Measurements from ENCODE around the gene CNOT10. TPM values are rescaled to one million over a fixed set of nuclear protein-coding genes. Genes with fewer than 3 reads are reported as not detected.

The CNOT10 gene
- total and polyA plus RNA-seq, 4 donors: 14.1 to 57.5 (median 22.1) TPM

DNA sequence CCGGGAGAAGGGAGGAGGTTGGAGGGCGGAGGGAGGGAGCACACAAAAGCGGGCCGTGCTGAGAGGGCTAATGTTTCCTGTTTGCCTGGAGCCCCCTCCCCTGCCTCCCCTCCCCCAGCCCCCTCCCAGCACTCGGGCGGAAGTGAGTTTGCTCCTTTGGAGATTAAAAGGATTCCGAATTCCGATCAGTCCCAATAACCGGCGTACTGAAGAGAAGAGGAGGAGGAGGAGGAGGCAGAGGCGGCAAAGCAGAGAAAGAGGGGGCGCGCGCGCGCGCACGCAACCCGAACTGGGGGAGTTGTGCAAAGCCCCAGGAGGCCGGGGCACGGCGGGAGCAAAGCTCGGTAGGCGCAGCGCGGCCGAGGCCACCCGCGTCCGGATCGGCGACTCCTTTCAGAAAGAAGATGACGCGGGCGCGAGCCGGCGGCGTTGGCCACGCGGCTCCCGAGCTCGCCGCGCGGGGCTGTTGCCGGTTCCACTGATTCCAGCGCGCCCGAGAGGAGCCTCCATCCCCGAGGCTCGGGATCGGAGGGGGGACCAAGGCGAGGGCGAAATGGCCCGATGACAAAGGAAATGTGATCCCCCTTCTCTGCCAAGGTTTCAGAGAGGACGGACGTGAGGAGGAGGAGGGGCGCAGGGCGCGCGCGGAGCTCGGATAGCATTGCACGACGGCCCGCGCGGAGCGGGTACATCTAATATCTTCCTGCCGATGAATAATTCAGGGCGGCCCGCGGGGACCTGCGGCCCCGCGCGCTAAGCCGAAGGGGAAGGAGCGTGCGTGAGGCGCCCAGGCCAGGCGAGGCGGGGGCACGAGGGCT, 131.7 kb downstream of the CNOT10 start:
- peak overlapping the region; percentile 51 for H3K4me3 ChIP-seq
- H3K27me3 ChIP-seq (ENCODE audit: control insufficient read depth in 3 of 3, insufficient read depth in 3 of 3, low read length in 2 of 3): peaks cover 4 to 9% (median 9%) of the 10 kb centered on the region in 3 donors
- no peak for TF ChIP-seq CTCF (IDR thresholded peaks at IDR 0.05; ENCODE audit: control extremely low read depth, extremely low read depth)
- no peak for ATAC-seq (ENCODE audit: insufficient read depth, low FRiP score)
- peak overlapping the region in 1 of 2 donors; percentile 13 for H3K9ac ChIP-seq (ENCODE audit: insufficient read depth in 1 of 2, low read length in 2 of 2)
- H3K9me3 ChIP-seq (ENCODE audit: control insufficient read depth in 4 of 4, insufficient read depth in 3 of 4, low read length in 3 of 4): peaks cover 0 to 2% (median 0%) of the 10 kb centered on the region in 4 donors
- 0 to 1% methylated on average over 77 to 85 of the region's 85 CpGs for WGBS, 2 donors
- DNase-seq: peak; percentile 73 to 81 (median 78)
- peaks cover 0 to 27% (median 4%) of the 10 kb centered on the region in 5 donors for H3K4me1 ChIP-seq (ENCODE audit: control insufficient read depth in 5 of 5, insufficient read depth in 5 of 5, low read length in 5 of 5)
- no peaks in the 10 kb centered on the region for H3K36me3 ChIP-seq (ENCODE audit: control insufficient read depth in 4 of 4, insufficient read depth in 4 of 4, low read length in 4 of 4)
- peak overlapping the region in 1 of 2 donors; percentile 65 for H3K27ac ChIP-seq (ENCODE audit: low read depth in 1 of 2, low read length in 1 of 2)

DNA sequence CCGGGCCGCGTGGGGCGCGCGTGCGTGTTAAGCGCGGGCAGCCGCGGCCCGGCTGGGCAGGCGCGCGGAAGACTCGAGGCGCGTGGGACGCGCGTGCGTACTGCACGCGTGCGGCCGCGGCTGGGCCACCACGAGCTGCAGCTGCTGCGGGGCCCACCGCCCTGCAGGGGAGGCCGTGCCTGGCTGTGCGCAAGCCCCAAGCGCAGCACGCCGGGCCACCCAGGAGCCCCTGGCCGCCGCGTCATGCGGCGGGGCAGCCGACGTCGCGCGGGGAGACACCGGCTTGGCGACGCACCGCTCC, 132.2 kb downstream of the CNOT10 start:
- H3K4me3 ChIP-seq: peak overlapping the region; percentile 51
- peak in 2 of 3 donors; percentile 54 to 68 for DNase-seq
- peaks cover 0 to 31% (median 4%) of the 10 kb centered on the region in 5 donors for H3K4me1 ChIP-seq (ENCODE audit: control insufficient read depth in 5 of 5, insufficient read depth in 5 of 5, low read length in 5 of 5)
- H3K9me3 ChIP-seq (ENCODE audit: control insufficient read depth in 4 of 4, insufficient read depth in 3 of 4, low read length in 3 of 4): peaks cover 0 to 2% (median 0%) of the 10 kb centered on the region in 4 donors
- no peak overlapping the region for H3K9ac ChIP-seq (ENCODE audit: insufficient read depth in 1 of 2, low read length in 2 of 2)
- H3K27me3 ChIP-seq (ENCODE audit: control insufficient read depth in 3 of 3, insufficient read depth in 3 of 3, low read length in 2 of 3): peaks cover 4 to 9% (median 9%) of the 10 kb centered on the region in 3 donors
- no peaks in the 10 kb centered on the region for H3K36me3 ChIP-seq (ENCODE audit: control insufficient read depth in 4 of 4, insufficient read depth in 4 of 4, low read length in 4 of 4)
- peak; percentile 6 for ATAC-seq (ENCODE audit: insufficient read depth, low FRiP score)
- no peak overlapping the region for H3K27ac ChIP-seq (ENCODE audit: low read depth in 1 of 2, low read length in 1 of 2)
- 0 to 3% methylated on average over 31 to 49 of the region's 49 CpGs for WGBS, 2 donors
- TF ChIP-seq CTCF (IDR thresholded peaks at IDR 0.05; ENCODE audit: control extremely low read depth, extremely low read depth): no peak

DNA sequence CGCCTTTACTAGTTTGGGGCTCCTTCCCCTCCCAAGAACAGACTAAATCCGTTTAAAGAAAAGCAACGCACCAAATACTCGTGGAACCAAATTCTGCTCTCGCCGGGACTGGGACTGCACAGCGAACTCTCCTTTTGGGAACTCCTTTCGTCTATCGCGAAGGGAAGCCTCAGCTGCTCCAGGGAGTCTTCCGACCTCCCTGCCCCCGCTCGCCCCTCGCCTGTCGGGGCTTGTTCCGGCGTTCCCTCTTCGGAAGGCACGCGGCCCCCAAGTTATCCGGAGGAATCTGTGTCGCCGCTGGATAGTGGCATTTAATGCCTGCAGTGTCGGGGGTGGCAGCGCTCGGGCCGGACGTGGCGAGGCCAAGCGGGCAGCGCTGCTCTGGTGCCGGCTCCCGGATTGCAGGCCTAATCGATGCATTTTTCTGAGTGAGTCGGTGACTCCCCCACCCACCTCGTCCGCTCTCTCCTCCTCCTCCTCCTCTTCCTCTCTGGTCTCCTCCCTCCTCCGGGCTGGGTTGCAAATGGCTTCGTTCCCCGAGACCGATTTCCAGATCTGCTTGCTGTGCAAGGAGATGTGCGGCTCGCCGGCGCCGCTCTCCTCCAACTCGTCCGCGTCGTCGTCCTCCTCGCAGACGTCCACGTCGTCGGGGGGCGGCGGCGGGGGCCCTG, 132.7 kb downstream of the CNOT10 start, which contains the start of gene TRIM71:
TSS of gene TRIM71 (plus strand) at position 440 of the 671 bp plus-strand sequence. CDS start at position 524, 84 bp downstream.
- Histone ChIP-seq H3K27me3 (ENCODE audit: control insufficient read depth in 3 of 3, insufficient read depth in 3 of 3, low read length in 2 of 3) (peaks cover 4 to 9% (median 9%) of the 10 kb centered on the region in 3 donors), H3K36me3 (ENCODE audit: control insufficient read depth in 4 of 4, insufficient read depth in 4 of 4, low read length in 4 of 4) (no peaks in the 10 kb centered on the region), H3K4me1 (ENCODE audit: control insufficient read depth in 5 of 5, insufficient read depth in 5 of 5, low read length in 5 of 5) (peaks cover 0 to 31% (median 4%) of the 10 kb centered on the region in 5 donors), H3K9ac (ENCODE audit: insufficient read depth in 1 of 2, low read length in 2 of 2) (peak within 1 kb of the TSS in 1 of 2 donors; percentile 13), H3K4me3 (peak within 1 kb of the TSS; percentile 51), H3K27ac (ENCODE audit: low read depth in 1 of 2, low read length in 1 of 2) (peak within 1 kb of the TSS in 1 of 2 donors; percentile 83), H3K9me3 (ENCODE audit: control insufficient read depth in 4 of 4, insufficient read depth in 3 of 4, low read length in 3 of 4) (peaks cover 0 to 2% (median 0%) of the 10 kb centered on the region in 4 donors)
- WGBS, 2 donors: 1 to 2% methylated on average over 59 of the region's 59 CpGs
- no peak for TF ChIP-seq CTCF (IDR thresholded peaks at IDR 0.05; ENCODE audit: control extremely low read depth, extremely low read depth)
- no peak for ATAC-seq (ENCODE audit: insufficient read depth, low FRiP score)
- DNase-seq: peak in 1 of 3 donors; percentile 55

Measured in lung (tissue), 12 donors.